ENCODE results near the gene ZNF619.

- TF ChIP-seq EZH2 (conservative IDR thresholded peaks at IDR 0.05; ENCODE audit: low read depth, low read length): no peak
- no peak for TF ChIP-seq ZKSCAN1 (IDR thresholded peaks at IDR 0.05; ENCODE audit: low read length)
- TF ChIP-seq RAD51 (IDR thresholded peaks at IDR 0.05; ENCODE audit: borderline replicate concordance): no peak
- no peak for TF ChIP-seq ARNT2 (CRISPR knock-in tag; IDR thresholded peaks at IDR 0.05; ENCODE audit: low read depth)
- TF ChIP-seq ZNF616 (CRISPR knock-in tag; IDR thresholded peaks at IDR 0.05; ENCODE audit: low read depth): no peak
- no peak for TF ChIP-seq ZNF496 (CRISPR knock-in tag; IDR thresholded peaks at IDR 0.05; ENCODE audit: insufficient replicate concordance)
These were observed 13.3 kb upstream of the ZNF619 start for GRCh38 chr3:40463579-40463978.

All from HepG2 (cell line).